ENCODE data around the gene MSI2.

Gene MSI2

DNA sequence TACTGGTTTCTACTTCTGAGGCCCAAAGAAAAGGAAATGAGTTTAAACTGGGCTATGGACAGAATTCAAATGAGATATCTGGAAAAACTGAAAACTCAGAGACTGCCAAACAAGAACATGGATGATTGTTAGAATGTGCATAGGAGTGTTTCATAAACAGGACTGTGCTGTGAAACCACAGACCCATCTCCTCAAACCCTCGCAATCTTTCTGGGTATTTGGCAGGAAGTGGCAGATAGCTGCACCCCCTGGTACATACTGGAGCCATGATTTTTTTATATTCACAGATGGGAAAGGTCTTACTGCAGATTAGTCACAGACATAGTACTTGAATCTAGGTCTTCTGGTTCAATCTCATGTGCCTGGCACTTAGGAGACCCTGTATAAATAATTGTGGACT, 343.8 kb downstream of the MSI2 start:
- DNase-seq = no peak

GRCh38 chr17:57601143-57601735, 344.9 kb downstream of the MSI2 start:
- DNase-seq = no peak

DNA sequence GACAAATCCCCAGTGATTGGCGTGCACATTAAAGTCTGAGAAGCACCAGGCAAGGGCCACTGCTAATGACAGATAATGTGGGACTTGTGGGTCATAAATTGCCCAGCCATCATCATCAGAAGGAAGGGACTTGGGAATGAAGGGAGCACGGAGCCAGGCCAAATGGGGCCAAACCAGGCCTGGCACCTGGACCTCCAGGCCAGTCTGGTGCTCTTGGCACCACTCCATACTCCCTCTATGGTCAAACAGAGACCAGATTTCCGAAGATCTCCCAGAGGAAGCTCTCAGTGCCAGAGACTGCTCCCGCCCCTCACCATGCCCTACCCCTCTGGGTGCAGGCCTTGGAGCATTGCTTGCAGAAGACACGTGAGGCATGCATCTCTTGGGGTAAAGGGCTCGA, 346.6 kb downstream of the MSI2 start:
- DNase-seq = no peak

GRCh38 chr17:57603546-57603945, 347.2 kb downstream of the MSI2 start:
- no peak for DNase-seq

DNA sequence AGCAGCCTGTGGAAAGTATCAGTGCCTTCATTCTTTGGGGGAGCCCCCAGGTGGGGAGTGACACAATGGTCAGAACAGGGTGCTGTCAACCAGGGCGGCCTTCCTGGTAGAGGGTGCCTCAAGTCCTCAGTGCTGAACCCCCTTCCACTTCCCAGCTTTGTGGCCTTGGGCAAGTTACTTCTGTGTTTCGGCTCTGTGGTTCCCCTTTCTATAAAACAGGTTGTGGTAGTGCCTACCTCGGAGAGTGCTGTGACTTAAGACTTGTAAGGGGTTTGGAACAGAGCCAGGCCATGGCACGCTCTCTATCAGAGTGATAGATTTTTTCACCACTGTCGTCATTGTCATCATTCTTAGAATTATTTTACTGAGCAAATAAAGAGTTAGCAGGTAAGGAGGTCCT, 347.7 kb downstream of the MSI2 start:
- no peak for DNase-seq

GRCh38 chr17:57604771-57605674, 348.7 kb downstream of the MSI2 start:
- DNase-seq = peak; percentile 79

DNA sequence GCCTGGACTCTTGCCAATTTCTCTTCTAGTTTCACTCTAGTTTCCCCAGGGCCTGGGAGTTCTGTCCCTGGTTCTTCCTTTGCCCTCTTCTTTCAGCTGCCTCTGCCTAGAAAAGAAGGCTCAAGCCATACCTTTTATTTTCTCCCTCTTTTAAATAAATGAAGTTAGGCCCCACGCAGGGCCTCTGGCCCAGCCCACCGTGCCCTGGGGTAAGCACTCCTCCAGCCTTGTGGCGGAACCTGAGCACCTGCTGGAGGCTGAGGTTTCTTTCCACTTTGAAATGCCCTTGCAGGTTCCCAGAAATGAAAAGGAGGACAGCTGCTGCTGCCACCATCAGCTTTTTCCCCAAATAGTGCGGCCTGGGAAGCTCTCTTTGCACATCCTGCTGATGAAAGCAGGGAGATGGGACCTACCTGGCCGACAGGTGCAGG, 349.4 kb downstream of the MSI2 start:
- DNase-seq = no peak

DNA sequence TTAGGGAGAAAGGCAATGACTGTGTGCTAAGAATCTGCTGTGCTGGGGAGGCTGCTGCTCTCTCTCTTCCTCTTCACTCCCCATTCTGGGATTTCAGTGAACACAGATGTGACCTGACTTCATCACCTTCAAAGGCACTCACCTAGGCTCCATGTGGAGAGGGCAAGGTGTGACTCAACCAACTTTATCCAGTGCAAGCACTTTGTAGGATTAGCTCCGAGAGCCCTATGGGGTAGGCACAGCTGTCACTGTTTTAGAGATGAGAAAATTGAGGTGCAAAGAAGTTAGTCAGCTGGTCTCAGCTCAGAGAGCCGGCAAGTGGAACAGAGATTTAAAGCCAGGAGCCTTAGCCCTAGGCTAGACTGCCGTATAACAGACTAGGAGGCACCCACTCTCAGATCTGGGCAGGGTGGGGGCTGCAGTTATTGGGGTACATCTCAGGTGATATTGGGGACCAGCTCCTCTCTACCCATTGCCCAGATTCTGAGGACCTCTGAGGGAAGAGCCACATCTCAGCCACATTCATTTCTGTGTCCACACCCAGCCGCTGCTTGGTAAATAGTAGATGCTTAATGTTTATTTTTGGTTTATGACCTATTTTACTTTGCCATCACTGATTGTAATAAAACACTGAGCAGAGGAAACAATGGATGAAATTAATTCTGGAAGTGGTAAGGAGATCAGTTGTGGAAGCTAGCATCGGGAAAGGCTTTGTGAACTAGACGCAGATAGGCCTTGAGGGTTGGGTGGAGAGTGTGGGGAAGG, 350.0 kb downstream of the MSI2 start:
- no peak for DNase-seq

GRCh38 chr17:57607553-57608120, 351.3 kb downstream of the MSI2 start:
- DNase-seq = no peak

GRCh38 chr17:57608369-57609124, 352.2 kb downstream of the MSI2 start:
- no peak for DNase-seq

GRCh38 chr17:57609125-57609877, 353.0 kb downstream of the MSI2 start:
- DNase-seq = no peak

DNA sequence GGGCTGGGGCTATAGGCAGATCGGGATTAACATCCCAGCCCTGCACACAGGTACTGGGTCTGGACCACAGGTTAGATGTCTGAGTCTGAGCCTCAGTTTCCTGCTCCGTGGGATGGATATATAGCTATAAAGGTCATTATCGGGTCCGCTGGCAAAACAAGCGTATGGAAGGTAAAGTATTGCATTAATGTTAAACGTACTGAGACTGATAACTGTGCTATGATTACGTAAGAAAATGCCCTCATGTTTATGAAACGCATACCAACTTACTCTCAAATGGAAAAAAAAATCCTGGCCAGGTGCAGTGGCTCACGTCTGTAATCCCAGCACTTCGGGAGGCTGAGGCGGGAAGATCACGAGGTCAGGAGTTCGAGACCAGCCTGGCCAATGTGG, 353.6 kb downstream of the MSI2 start:
- no peak for DNase-seq

- no peak for DNase-seq
These were observed 356.1 kb downstream of the MSI2 start for GRCh38 chr17:57612202-57613071.

DNA sequence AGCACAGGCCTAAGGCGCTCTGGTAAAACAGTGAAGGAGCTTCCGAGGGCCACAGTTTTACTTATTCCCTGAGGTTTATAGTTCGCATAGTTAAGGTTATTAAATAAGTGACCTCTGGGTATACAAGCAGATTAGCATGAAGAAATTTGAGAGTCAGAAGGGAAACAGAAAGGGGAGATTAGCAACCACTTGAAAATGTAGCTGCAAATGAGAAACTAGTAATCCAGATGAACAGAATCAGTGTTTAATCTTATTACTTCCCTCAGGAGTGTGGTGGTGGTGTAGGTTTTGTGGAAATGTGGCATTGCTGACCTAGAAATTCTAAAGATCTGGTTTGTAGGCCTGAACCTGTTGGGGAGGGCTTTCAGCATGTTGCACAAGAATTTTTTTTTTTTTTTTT, 358.4 kb downstream of the MSI2 start:
- no peak for DNase-seq

- DNase-seq = no peak
These were observed 359.8 kb downstream of the MSI2 start for GRCh38 chr17:57615836-57616757.

- DNase-seq = no peak
These were observed 360.9 kb downstream of the MSI2 start for GRCh38 chr17:57617218-57617617.

DNA sequence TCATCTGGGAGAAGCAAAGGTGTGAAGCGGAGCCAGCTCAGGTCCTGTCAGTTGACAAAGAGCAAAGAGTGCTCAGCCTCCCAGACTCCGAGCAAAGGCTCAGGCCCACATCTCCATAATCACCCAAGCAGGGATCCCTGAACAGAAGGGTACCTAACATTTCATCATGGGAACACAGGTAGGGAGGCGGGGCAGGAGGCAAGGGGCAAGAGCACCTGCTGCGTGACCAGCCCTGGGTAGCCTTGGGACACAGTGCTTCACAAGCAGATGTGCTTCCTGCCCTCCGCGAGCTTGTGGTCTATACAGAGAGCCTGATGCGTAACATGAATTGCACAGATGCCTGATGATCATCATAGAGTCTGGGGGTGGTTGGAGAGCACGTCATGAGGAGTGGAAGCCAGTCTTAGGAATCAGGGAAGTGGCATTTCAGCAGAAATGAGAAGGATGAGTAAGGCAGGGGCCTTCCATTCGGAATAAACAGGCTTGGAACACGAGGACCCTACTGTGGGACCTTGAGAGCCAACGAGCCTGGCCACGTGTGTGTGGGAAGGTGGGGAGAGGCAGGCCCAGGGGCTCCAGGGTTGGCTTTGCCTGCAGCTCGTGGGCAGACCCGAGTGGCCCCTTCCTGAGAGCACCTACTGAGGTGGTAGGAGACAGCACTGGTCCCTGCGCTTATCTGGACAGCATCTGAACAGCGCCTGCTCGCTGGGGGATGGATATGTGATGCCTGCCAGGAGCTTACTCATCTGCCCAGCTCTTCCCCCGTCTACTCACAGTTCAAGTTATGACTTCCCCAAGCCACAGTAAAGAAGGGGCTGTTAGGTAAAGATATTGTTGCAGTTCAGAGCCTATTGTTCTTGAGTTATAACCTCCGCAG, 363.0 kb downstream of the MSI2 start:
- DNase-seq = no peak

- DNase-seq = no peak
These were observed 364.3 kb downstream of the MSI2 start for GRCh38 chr17:57620576-57620975.

Measured in right kidney (tissue), 1 donor.